A549 treated with ZK216348 at 1 μM for 4 hours (cell line): ENCODE measurements around the gene PDZD8. TPM values are rescaled to one million over a fixed set of nuclear protein-coding genes. Genes with fewer than 3 reads are reported as not detected.

Source experiments
- total RNA-seq: library from RNA; stranded (reverse); fragments of 200-300 nt; extraction: Qiagen RNA extraction; gene quantifications from 5 replicates; pipeline ENCODE4 v1.2.3, GENCODE V29; 2022; ENCODE audit warnings: low read depth

PDZD8 gene
- total RNA-seq, result 18.8 to 30.3 TPM (median 28.3 TPM) in 5 replicates

DNA sequence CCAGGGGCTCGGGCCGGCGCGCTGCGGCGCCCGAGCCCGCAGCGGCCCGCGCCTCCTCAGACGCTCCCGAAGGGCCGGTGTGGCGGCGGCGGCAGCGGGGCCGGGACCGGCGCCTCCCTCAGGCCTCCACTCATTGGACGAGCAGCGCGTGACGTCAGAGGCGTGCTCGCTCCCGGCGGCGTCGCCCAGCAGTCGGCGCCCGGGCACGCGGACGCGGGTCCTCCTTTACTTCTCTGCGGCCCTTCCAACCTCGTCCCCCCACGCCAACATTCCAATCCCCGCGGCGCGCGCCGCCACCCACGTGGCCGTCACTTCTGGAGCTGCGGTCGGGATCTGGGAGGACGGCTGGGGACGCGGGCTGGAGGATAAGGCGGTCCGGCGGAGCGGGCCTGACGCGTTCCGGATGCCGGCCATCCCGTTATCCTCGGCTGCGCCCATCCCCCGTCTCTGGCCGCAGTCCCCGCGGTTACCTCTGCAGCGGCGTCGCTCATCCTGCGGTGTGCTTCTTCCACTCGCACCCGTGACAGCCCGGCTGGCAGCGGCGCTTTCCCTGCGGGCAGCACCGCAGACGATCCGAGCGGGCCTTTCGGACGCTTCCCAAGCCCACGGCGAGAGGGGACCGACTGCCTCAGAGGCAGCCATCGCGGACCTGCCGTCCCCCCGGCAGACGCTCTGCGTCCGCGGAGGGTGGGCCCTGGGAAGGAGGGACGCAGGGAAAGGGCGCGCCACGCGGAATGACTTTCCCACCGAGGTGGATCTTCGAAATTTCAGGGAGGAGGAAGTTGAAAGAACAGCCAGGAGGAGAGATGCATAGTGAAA, at the start of gene PDZD8:
Gene PDZD8 (minus strand): TSS at position 81 of the 819 bp plus-strand sequence. CDS start 213 bp downstream, outside the sequence.

DNA sequence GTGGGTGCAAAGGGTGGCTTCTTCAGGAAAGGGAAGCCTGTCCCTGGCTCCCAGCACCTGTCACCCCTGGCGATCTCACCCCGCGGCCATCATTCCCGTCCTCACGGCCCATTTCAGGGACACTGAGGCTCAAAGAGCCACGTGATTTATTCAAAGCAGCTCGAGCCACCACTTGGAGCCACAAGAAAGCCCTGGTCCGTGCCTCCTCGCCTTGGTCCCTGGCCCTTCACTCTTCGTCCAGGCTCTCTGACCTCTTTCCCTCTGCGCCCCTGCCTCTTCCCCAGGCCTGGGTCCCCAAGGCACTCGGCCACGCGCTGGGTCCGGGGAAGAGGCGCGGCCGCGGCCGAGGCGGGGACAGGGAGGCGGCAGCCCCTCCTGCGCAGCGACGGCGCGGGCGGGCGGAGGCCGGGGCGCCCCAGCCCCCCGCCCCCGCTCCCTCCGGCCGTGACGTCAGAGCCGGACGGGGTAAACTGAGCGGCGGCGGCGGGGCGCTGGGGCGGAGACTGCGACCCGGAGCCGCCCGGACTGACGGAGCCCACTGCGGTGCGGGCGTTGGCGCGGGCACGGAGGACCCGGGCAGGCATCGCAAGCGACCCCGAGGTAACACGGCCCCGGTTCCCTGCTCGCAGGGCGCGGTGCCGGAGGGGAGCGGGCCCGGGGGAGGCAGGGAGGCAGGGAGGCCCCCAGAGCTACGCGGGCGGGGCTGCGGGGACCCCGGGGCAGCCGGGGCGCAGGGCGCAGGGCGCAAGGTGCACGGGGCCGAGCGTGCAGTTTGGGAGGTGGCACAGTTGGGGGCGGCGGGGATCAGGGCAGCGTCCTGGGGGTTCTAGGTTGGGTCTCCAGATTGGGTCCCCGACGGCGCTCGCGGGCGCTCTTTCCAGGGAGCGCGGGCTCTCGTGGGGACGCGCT, 134.4 kb downstream of the PDZD8 start, which contains the start of gene SLC18A2:
Gene SLC18A2 (plus strand): TSS at position 494 of the 909 bp plus-strand sequence. CDS start 580 bp downstream, outside the sequence.

Other genes starting within 250 kb of the PDZD8 start
- gene VAX1, start 237.2 kb downstream of the PDZD8 start, total RNA-seq, result 1.3 to 1.6 TPM (median 1.4 TPM) in 5 replicates
- not detected in 5 replicates for gene KCNK18, start 178.0 kb downstream of the PDZD8 start, total RNA-seq
- gene SLC18A2, start 134.3 kb downstream of the PDZD8 start, total RNA-seq, result not detected in 5 replicates
- gene EMX2, start 167.3 kb upstream of the PDZD8 start, total RNA-seq, result not detected in 5 replicates